GM13977 (cell line): ENCODE data around the gene ZDHHC9.

Experiments
- DNase-seq: peaks from one replicate; pipeline ENCODE4 v3.0.0; 2012; ENCODE audit warnings: low spot score
- in situ Hi-C: fragments of 300-500 bp; cut with MboI; formaldehyde crosslinking; loops from one replicate; pipeline ENCODE4 v1.12.0; 2022; ENCODE audit warnings: low sequenced_read_pairs, low pct_unique_long_range_greater_than_20kb, mixed read lengths, inconsistent platforms; ENCODE audit not compliant: unreplicated experiment
- TF ChIP-seq, protein P1 (sequence below): IDR thresholded peaks from 2 replicates; pipeline ENCODE4 v1.5.1; 2012; ENCODE audit warnings: mild to moderate bottlenecking, control low read depth; ENCODE audit not compliant: insufficient read depth; ENCODE audit errors: extremely low read depth, missing control alignments

Gene ZDHHC9

DNA sequence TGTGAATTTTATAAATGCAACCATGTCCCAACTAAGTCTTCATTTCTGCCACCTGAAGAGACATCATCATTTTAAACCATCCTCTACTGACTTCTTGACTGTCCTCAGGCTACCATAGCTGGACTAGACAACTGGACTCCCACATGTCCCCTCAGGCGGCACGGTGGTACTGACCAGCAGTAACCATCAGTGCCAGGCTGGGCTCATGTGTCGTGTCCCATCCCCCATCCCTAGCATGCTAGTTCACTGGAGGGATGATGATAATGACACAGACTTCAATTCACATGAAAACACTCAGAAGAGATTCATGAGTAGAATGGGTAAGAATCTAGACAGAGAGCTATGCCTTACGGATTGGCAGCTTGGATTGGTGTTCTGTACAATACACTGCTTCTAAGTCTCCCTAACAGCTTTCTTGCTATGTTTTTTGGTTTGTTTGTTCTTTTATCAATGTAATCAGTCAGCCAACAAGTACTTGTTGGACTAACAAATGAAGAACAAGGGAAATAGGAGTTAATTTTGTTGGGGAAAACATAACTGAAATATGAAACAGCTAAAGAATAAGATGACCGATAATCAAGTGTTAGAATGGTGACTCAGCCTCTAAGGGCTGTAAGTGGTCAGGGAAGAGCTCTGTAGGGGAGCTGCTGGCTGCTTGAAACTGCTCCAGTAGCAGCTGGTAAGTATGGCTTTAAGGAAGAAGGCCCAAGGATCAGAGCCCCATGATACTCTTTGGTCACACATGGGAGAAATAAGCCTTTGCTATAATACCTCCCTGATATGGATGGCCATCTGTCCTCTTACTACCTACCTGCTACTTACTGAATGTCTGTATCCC lies 10.3 kb downstream of the ZDHHC9 start:
- DNase-seq = no peak
- TF ChIP-seq, protein P1, sequence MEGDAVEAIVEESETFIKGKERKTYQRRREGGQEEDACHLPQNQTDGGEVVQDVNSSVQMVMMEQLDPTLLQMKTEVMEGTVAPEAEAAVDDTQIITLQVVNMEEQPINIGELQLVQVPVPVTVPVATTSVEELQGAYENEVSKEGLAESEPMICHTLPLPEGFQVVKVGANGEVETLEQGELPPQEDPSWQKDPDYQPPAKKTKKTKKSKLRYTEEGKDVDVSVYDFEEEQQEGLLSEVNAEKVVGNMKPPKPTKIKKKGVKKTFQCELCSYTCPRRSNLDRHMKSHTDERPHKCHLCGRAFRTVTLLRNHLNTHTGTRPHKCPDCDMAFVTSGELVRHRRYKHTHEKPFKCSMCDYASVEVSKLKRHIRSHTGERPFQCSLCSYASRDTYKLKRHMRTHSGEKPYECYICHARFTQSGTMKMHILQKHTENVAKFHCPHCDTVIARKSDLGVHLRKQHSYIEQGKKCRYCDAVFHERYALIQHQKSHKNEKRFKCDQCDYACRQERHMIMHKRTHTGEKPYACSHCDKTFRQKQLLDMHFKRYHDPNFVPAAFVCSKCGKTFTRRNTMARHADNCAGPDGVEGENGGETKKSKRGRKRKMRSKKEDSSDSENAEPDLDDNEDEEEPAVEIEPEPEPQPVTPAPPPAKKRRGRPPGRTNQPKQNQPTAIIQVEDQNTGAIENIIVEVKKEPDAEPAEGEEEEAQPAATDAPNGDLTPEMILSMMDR = no peak
- in situ Hi-C loops = no loop called here

DNA sequence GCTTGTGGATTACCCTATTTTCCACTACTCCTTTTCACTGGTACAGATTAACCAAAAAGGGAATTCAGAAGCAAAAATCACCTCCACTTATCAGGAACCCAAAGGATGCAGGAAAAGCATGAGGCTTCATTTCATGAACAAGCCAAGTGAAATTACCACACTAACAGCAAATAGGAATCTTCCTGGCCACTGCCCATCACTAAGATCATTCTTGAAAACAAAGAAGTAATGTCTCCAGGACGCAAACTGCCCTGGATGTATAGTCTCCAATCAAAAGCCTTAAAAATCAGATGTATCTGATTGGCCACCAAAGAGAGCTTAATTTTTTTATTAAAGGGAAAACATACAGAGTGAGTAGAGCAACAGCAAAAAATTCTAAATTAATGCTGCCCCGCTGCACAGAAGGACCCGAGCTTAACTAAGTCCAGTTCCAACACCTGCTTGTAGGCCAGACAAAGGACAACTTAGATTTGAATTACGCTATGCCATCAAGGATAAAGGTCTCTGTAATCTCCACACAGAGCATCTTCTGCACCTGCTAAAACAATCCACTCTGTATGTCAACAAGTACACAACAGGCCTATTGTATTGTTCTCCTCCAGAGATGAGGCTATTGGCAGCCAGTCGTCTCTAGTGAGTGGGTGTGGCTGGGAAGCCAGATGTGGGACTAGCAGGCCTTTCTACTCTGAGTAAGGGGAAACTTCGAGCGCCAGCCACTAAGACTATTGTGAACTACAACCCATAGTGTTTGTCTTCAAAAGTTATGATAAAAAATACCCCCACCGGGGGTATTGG lies 12.4 kb downstream of the ZDHHC9 start:
- TF ChIP-seq, protein P1 = no peak
- DNase-seq = no peak
- in situ Hi-C loops = no loop called here

DNA sequence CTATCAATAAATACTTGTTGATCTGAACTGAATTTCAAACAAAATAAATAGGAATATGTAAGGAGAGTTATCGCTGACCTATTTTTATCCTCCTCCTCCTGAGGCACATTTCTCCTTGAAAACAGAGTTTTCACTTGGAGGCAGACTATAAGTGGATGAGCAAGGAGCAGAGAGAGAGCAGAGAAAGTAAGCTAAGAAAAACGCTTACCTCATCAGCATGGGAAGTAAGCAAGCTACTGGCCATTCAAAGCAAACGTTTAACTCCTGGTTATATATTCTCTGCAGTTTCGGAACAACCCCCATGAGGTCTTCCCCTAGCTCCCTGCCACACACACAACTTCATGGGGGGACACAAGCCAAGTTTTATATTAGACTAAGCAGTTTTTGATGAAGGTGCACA lies 13.2 kb downstream of the ZDHHC9 start:
- DNase-seq = no peak
- in situ Hi-C loops = no loop called here
- TF ChIP-seq, protein P1 = no peak

DNA sequence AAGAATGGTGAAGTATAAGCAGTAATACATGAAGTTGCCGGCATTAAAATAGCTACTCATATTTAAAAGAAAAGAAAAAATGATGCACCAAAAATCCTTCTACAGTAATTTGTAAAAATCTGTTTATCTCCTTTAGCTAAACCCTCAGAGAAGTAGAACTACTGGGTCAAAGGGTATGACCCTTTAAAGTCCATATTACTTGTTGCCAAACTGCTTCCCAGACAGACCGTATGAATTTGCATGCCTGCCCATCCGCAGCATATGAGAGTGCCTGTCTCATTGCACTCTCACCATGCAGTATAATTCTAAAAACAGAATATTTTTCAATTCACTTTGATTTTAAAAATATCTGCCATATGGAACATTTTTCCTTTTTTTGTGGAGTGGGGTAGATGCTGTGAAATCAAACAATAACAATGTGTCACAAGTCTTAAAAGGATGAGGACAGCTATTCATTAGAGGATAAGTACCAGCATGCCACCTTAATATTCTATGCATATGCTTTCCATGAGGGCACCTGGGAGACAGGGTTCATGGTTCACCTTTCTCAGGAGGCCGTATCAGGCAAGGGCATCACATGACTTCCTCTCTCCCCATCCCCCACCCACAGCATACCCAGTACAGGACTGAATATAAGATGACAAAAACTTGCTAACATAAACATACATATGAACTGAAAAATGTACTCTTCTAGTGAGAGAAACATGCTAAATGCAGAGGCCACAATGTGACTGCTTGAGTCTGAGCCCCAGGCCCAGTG lies 17.8 kb downstream of the ZDHHC9 start:
- TF ChIP-seq, protein P1 = no peak
- in situ Hi-C loops = no loop called here
- DNase-seq = no peak

DNA sequence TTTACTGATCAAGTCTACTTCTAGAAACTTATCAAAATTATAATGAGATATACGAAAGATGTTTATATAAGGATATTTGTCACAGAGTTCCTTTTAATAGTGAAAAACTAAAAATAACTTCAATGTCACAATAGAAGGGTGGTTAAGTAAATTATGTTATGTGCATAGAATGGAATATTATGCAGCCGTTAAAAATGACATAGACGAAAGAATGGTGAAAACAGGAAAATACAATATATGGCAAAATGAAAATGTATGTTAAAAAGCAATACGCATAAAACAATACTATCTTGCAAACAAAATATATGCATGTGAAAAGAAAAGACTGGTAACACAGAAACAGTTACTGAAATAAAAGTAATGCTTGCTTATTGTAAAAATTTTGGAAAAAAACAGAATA lies 19.1 kb downstream of the ZDHHC9 start:
- TF ChIP-seq, protein P1 = no peak
- in situ Hi-C loops = no loop called here
- no peak for DNase-seq

DNA sequence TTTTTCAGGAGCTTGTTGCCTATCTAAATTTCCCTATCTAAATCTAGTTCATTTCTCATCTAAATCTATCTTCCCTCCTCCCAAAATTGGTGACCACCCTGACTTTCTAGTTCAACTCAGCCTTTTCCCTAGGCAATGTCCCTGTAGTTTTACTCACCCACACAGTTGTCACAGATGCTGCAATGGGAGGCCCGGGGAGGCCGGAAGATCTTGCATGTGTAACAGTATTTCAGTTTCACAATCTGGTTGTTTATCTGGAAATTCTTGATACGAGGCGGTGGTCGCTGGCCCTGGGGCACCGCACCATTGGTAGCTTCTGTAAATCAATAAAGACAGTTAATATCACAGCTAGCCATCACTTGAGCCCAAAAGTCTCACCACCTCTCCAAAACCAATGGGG lies 20.2 kb downstream of the ZDHHC9 start:
- in situ Hi-C loops = no loop called here
- DNase-seq = no peak
- TF ChIP-seq, protein P1 = peak; percentile 19
